WERI-Rb-1 (cell line): ENCODE data around the gene COL16A1.

Experiments used
- DNase-seq: peaks from one replicate; pipeline ENCODE4 v3.0.0-alpha.2; 2020
- H3K27ac ChIP-seq: fragments of 250-450 bp; sonication (Bioruptor Pico); 2 replicates; pipeline ENCODE4 v1.5.1; 2020; ENCODE audit warnings: mild to moderate bottlenecking, moderate library complexity
- H3K27me3 ChIP-seq: fragments of 250-450 bp; sonication (Bioruptor Pico); 2 replicates; pipeline ENCODE4 v1.5.1; 2021; ENCODE audit warnings: mild to moderate bottlenecking, low read depth, moderate library complexity; ENCODE audit not compliant: insufficient read depth, severe bottlenecking
- H3K36me3 ChIP-seq: fragments of 250-450 bp; sonication (Bioruptor Pico); 2 replicates; pipeline ENCODE4 v1.5.1; 2020; ENCODE audit warnings: mild to moderate bottlenecking, moderate library complexity
- H3K4me3 ChIP-seq: 2 replicates; pipeline ENCODE4 v1.5.1; 2011; ENCODE audit warnings: low read depth, mild to moderate bottlenecking, control low read depth, low read length
- H3K9me3 ChIP-seq: fragments of 250-450 bp; sonication (Bioruptor Pico); 2 replicates; pipeline ENCODE4 v1.5.1; 2021; ENCODE audit warnings: mild to moderate bottlenecking, moderate library complexity; ENCODE audit not compliant: severe bottlenecking
- TF ChIP-seq, protein P1 (sequence below): IDR thresholded peaks from 2 replicates; pipeline ENCODE4 v1.5.1; 2011; ENCODE audit warnings: low read depth, mild to moderate bottlenecking, control low read depth, inconsistent platforms, low read length

The COL16A1 gene

DNA sequence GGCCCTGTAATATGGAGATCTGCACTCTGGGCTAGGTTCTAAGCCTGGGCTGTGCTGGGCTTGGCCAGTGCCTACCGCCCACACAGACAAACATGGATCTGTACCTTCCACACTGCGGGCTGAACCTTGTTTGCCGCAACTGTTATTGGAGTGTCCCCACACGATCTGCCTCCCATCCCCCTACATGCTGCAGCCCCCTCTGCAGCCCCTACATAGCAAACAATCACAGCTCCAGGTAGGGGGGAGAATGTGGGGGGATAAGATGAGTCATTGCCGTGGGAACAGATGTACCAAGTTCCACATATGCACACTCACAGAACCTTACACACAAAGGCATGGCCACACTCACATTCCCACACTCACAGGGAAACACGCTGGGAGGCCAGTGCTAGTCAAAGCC lies 88.4 kb downstream of the COL16A1 start:
- no peaks in the 10 kb centered on the region for H3K9me3 ChIP-seq
- no peak overlapping the region for H3K4me3 ChIP-seq
- no peak for DNase-seq
- H3K36me3 ChIP-seq: no peaks in the 10 kb centered on the region
- TF ChIP-seq, protein P1, sequence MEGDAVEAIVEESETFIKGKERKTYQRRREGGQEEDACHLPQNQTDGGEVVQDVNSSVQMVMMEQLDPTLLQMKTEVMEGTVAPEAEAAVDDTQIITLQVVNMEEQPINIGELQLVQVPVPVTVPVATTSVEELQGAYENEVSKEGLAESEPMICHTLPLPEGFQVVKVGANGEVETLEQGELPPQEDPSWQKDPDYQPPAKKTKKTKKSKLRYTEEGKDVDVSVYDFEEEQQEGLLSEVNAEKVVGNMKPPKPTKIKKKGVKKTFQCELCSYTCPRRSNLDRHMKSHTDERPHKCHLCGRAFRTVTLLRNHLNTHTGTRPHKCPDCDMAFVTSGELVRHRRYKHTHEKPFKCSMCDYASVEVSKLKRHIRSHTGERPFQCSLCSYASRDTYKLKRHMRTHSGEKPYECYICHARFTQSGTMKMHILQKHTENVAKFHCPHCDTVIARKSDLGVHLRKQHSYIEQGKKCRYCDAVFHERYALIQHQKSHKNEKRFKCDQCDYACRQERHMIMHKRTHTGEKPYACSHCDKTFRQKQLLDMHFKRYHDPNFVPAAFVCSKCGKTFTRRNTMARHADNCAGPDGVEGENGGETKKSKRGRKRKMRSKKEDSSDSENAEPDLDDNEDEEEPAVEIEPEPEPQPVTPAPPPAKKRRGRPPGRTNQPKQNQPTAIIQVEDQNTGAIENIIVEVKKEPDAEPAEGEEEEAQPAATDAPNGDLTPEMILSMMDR: no peak
- H3K27me3 ChIP-seq: peaks cover 5% of the 10 kb centered on the region
- no peak overlapping the region for H3K27ac ChIP-seq

- no peak for DNase-seq
- H3K36me3 ChIP-seq: no peaks in the 10 kb centered on the region
- no peaks in the 10 kb centered on the region for H3K9me3 ChIP-seq
- TF ChIP-seq, protein P1: no peak
- H3K4me3 ChIP-seq: no peak overlapping the region
- H3K27ac ChIP-seq: no peak overlapping the region
- peaks cover 5% of the 10 kb centered on the region for H3K27me3 ChIP-seq
Observed at GRCh38 chr1:31614414-31615005, 89.3 kb downstream of the COL16A1 start.

DNA sequence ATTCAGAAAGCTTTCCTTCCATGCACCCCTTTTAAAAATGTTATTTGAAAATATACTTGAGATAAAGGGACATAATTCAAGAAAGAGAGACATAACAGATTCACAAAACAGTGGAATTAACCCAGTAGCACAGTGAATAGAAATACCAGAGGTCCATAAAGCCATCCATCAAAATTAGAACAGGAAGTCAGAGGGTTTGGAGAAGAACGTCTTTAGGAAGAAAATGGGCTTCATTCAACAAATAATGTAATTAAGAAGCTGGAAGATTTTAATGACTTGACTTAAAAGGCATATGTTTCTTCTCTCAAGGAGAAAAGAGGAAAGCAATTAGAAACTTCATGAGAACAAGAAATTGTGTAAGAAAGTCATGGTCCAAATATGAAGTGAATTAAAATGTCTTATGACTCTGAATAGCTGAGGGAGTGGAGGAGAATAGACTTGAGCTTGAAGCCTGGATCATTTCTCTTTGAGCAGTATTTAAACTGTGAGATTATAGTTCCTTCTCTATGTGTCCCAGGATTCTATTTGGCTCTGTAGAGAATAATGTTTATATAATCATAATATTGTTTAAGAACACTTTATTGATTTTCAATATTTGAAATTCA lies 94.2 kb downstream of the COL16A1 start:
- TF ChIP-seq, protein P1: no peak
- H3K4me3 ChIP-seq: no peak overlapping the region
- H3K27ac ChIP-seq: no peak overlapping the region
- H3K36me3 ChIP-seq: no peaks in the 10 kb centered on the region
- no peaks in the 10 kb centered on the region for H3K27me3 ChIP-seq
- no peak for DNase-seq
- no peaks in the 10 kb centered on the region for H3K9me3 ChIP-seq

DNA sequence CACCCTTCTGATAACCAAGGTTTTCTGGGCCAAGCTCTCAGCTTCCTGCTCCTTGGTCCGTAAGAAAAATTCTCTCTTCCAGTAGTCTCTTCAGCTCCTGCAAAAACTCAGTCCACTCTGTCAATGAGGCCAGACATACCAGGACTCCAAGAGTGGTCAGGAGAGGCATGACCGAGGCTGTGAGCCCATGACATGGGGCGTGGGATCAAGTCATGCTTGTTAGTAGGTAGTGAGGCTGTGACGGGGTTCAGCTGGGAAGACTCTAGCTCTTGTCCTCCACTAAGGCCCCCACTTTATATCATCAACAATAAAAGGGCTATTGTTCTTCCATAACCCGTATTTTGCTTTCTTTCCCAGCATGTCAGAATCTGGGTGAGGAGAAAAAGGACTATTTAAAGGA lies 96.5 kb downstream of the COL16A1 start:
- DNase-seq: no peak
- Histone ChIP-seq H3K9me3 (no peaks in the 10 kb centered on the region), H3K27me3 (no peaks in the 10 kb centered on the region), H3K27ac (no peak overlapping the region), H3K4me3 (no peak overlapping the region), H3K36me3 (no peaks in the 10 kb centered on the region)
- TF ChIP-seq, protein P1: no peak

- no peak for DNase-seq
- Histone ChIP-seq H3K27ac (no peak overlapping the region), H3K27me3 (no peaks in the 10 kb centered on the region), H3K4me3 (no peak overlapping the region), H3K36me3 (no peaks in the 10 kb centered on the region), H3K9me3 (no peaks in the 10 kb centered on the region)
- TF ChIP-seq, protein P1: no peak
Observed at GRCh38 chr1:31605908-31606427, 97.8 kb downstream of the COL16A1 start.
